SK-N-SH (cell line): Measurements from ENCODE around the gene IGF1R.

Experiments
- FOSL2 ChIP-seq: IDR thresholded peaks from 2 replicates; pipeline ENCODE4 v1.4.0; 2012; ENCODE audit warnings: low read depth, mild to moderate bottlenecking, moderate library complexity, borderline replicate concordance
- POLR2AphosphoS5 ChIP-seq: IDR thresholded peaks from 2 replicates; pipeline ENCODE4 v1.6.1; 2012; ENCODE audit warnings: low read depth, low read length
- RAD21 ChIP-seq: IDR thresholded peaks from 2 replicates; pipeline ENCODE4 v1.6.1; 2012; ENCODE audit warnings: mild to moderate bottlenecking, low read length
- RXRA ChIP-seq: IDR thresholded peaks from 2 replicates; pipeline ENCODE4 v1.4.0; 2012; ENCODE audit warnings: low read depth, mild to moderate bottlenecking, borderline replicate concordance
- SMC3 ChIP-seq: IDR thresholded peaks from 2 replicates; pipeline ENCODE4 v1.6.1; 2012; ENCODE audit warnings: low read depth, low read length, improper control_type of control experiment
- TEAD4 ChIP-seq: IDR thresholded peaks from 2 replicates; pipeline ENCODE4 v1.4.0; 2012; ENCODE audit warnings: mild to moderate bottlenecking, borderline replicate concordance; ENCODE audit not compliant: insufficient read depth
- YY1 ChIP-seq: IDR thresholded peaks from 2 replicates; pipeline ENCODE4 v1.4.0; 2012; ENCODE audit warnings: low read depth, mild to moderate bottlenecking
- TF ChIP-seq, protein P1 (sequence below): fragments of 200-600 bp; sonication (generic); IDR thresholded peaks from 2 replicates; pipeline ENCODE4 v1.6.1; 2017; ENCODE audit warnings: antibody characterized with exemption, mild to moderate bottlenecking, moderate library complexity
- TF ChIP-seq, protein P2 (sequence below): IDR thresholded peaks from 2 replicates; pipeline ENCODE4 v1.4.0; 2012; ENCODE audit warnings: low read depth
- TF ChIP-seq, protein P3 (sequence below): fragments of 150-350 bp; IDR thresholded peaks from 2 replicates; pipeline ENCODE4 v1.6.1; 2017; ENCODE audit warnings: antibody characterized with exemption, low read length, low read depth, borderline replicate concordance

DNA sequence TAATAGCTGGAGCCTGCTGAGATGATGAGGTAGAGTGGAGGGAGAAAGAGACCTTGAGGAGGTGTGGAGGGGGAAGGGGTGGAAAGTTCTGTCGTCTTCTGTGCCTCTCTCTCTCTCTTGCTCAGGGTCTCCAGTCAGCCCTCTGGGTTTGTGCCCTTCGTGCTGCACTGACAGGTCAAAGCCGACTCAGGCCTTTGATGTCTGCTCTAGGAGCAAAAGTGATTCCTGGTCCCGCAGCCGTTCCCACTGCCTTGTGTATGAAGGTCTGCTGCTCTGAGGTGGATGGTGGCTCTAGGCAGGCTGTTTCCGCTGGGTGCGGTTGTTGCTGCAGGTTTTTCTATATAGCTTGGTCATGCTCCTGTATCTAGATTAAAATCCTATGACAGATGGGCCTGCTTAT lies 89.4 kb downstream of the IGF1R start:
- TF ChIP-seq, protein P1, sequence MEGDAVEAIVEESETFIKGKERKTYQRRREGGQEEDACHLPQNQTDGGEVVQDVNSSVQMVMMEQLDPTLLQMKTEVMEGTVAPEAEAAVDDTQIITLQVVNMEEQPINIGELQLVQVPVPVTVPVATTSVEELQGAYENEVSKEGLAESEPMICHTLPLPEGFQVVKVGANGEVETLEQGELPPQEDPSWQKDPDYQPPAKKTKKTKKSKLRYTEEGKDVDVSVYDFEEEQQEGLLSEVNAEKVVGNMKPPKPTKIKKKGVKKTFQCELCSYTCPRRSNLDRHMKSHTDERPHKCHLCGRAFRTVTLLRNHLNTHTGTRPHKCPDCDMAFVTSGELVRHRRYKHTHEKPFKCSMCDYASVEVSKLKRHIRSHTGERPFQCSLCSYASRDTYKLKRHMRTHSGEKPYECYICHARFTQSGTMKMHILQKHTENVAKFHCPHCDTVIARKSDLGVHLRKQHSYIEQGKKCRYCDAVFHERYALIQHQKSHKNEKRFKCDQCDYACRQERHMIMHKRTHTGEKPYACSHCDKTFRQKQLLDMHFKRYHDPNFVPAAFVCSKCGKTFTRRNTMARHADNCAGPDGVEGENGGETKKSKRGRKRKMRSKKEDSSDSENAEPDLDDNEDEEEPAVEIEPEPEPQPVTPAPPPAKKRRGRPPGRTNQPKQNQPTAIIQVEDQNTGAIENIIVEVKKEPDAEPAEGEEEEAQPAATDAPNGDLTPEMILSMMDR: no peak
- TF ChIP-seq, protein P2, sequence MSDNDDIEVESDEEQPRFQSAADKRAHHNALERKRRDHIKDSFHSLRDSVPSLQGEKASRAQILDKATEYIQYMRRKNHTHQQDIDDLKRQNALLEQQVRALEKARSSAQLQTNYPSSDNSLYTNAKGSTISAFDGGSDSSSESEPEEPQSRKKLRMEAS: no peak
- no peak for TF ChIP-seq YY1
- no peak for TF ChIP-seq TEAD4
- TF ChIP-seq RXRA: no peak
- TF ChIP-seq SMC3: no peak
- no peak for TF ChIP-seq RAD21
- no peak for TF ChIP-seq POLR2AphosphoS5
- TF ChIP-seq FOSL2: no peak
- TF ChIP-seq, protein P3, sequence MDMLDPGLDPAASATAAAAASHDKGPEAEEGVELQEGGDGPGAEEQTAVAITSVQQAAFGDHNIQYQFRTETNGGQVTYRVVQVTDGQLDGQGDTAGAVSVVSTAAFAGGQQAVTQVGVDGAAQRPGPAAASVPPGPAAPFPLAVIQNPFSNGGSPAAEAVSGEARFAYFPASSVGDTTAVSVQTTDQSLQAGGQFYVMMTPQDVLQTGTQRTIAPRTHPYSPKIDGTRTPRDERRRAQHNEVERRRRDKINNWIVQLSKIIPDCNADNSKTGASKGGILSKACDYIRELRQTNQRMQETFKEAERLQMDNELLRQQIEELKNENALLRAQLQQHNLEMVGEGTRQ: no peak
